Fibroblast of skin of left quadriceps (primary cell): ENCODE data around the gene PHLDA1.
"Not testable (repeated sequence)": the region's sequence is repeated elsewhere in the genome, so short reads cannot be mapped to it uniquely, and the experiment has no call there.

Experiments used
- DNase-seq, 2 experiments: peaks; one replicate each; pipeline ENCODE4 v3.0.0-alpha.2; 2013; ENCODE audit warnings: low read depth in 2 of 2

PHLDA1 gene

GRCh38 chr12:75986001-75986746 is 45.4 kb downstream of the PHLDA1 start:
- DNase-seq, result no peak

- DNase-seq, result no peak
Measured at GRCh38 chr12:75985566-75985965, 46.0 kb downstream of the PHLDA1 start.

GRCh38 chr12:75984577-75985182 is 46.9 kb downstream of the PHLDA1 start:
- DNase-seq, result no peak

- DNase-seq, result not testable (repeated sequence)
Measured at GRCh38 chr12:75983851-75984250, 47.7 kb downstream of the PHLDA1 start.

GRCh38 chr12:75982979-75983660 is 48.5 kb downstream of the PHLDA1 start:
- no peak for DNase-seq

GRCh38 chr12:75982169-75982564 is 49.4 kb downstream of the PHLDA1 start:
- DNase-seq, result no peak

- DNase-seq, result no peak
Measured at GRCh38 chr12:75981247-75982168, 50.1 kb downstream of the PHLDA1 start.

- DNase-seq, result no peak
Measured at GRCh38 chr12:75979181-75979580, 52.4 kb downstream of the PHLDA1 start.

- no peak for DNase-seq
Measured at GRCh38 chr12:75978677-75979076, 52.9 kb downstream of the PHLDA1 start.

GRCh38 chr12:75977952-75978671 is 53.5 kb downstream of the PHLDA1 start:
- peak; percentile 99 for DNase-seq

GRCh38 chr12:75977590-75977951 is 54.0 kb downstream of the PHLDA1 start:
- DNase-seq, result no peak

GRCh38 chr12:75976913-75977312 is 54.7 kb downstream of the PHLDA1 start:
- no peak for DNase-seq

GRCh38 chr12:75976113-75976512 is 55.5 kb downstream of the PHLDA1 start:
- no peak for DNase-seq

GRCh38 chr12:75975702-75976101 is 55.9 kb downstream of the PHLDA1 start:
- DNase-seq, result no peak
